ENCODE measurements around the gene METTL24.

METTL24 gene

DNA sequence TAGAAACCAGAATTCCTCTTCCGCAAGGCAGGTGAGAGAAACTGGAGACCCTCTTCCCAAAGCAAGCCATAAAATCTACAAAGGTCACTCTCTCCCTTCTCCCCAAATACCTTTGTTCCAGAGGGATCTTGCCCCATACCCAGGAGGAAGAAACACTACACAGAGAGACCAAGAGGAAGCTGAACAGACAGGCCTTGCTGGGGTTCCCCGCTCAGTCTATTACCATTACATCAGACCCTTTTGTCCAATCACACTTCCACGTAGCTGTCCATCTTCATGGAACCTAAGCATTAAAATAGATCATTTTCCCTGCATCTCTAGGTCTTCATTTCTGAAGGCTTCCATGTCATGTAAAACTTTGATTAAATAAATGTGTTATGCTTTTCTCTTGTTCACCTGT lies 32.1 kb downstream of the METTL24 start:
- Histone ChIP-seq H3K27ac (replicated peaks) (no peak overlapping the region), H3K27me3 (ENCODE audit: insufficient read depth, poor library complexity, severe bottlenecking) (no peaks in the 10 kb centered on the region), H3K4me3 (replicated peaks; ENCODE audit: insufficient read depth, low read length) (no peak overlapping the region)
- DNase-seq (ENCODE audit: low read depth in 1 of 2, low spot score in 1 of 2), result no peak
- TF ChIP-seq, protein P1, sequence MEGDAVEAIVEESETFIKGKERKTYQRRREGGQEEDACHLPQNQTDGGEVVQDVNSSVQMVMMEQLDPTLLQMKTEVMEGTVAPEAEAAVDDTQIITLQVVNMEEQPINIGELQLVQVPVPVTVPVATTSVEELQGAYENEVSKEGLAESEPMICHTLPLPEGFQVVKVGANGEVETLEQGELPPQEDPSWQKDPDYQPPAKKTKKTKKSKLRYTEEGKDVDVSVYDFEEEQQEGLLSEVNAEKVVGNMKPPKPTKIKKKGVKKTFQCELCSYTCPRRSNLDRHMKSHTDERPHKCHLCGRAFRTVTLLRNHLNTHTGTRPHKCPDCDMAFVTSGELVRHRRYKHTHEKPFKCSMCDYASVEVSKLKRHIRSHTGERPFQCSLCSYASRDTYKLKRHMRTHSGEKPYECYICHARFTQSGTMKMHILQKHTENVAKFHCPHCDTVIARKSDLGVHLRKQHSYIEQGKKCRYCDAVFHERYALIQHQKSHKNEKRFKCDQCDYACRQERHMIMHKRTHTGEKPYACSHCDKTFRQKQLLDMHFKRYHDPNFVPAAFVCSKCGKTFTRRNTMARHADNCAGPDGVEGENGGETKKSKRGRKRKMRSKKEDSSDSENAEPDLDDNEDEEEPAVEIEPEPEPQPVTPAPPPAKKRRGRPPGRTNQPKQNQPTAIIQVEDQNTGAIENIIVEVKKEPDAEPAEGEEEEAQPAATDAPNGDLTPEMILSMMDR (IDR thresholded peaks at IDR 0.05; ENCODE audit: insufficient read depth, low read length), result no peak
- no peak for TF ChIP-seq GABPA (IDR thresholded peaks at IDR 0.05; ENCODE audit: low read depth)
- TF ChIP-seq, protein P2, sequence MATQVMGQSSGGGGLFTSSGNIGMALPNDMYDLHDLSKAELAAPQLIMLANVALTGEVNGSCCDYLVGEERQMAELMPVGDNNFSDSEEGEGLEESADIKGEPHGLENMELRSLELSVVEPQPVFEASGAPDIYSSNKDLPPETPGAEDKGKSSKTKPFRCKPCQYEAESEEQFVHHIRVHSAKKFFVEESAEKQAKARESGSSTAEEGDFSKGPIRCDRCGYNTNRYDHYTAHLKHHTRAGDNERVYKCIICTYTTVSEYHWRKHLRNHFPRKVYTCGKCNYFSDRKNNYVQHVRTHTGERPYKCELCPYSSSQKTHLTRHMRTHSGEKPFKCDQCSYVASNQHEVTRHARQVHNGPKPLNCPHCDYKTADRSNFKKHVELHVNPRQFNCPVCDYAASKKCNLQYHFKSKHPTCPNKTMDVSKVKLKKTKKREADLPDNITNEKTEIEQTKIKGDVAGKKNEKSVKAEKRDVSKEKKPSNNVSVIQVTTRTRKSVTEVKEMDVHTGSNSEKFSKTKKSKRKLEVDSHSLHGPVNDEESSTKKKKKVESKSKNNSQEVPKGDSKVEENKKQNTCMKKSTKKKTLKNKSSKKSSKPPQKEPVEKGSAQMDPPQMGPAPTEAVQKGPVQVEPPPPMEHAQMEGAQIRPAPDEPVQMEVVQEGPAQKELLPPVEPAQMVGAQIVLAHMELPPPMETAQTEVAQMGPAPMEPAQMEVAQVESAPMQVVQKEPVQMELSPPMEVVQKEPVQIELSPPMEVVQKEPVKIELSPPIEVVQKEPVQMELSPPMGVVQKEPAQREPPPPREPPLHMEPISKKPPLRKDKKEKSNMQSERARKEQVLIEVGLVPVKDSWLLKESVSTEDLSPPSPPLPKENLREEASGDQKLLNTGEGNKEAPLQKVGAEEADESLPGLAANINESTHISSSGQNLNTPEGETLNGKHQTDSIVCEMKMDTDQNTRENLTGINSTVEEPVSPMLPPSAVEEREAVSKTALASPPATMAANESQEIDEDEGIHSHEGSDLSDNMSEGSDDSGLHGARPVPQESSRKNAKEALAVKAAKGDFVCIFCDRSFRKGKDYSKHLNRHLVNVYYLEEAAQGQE (IDR thresholded peaks at IDR 0.05; ENCODE audit: insufficient replicate concordance, low read depth), result no peak
- TF ChIP-seq POLR2AphosphoS5 (IDR thresholded peaks at IDR 0.05; ENCODE audit: low read depth), result no peak
- TF ChIP-seq SPI1 (IDR thresholded peaks at IDR 0.05; ENCODE audit: borderline replicate concordance, low read depth), result no peak

DNA sequence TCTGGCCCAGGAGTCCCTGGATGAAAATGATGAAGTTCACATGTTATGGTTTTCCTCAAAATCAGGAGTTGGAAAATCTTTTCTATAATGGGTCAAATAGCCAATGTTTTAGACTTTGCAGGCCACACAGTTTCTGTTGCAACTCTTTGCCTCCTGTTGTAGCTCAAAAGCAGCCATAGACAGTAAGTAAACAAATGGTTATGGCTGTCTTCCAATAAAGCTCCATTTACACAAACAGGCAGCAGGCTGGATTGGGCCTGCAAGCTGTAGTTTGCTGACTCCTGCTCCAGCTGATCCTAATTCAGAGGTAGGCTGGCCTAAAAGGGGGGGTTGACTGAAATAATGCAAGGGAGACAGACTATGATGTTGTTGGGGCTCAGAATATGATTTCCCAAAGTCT lies 33.0 kb downstream of the METTL24 start:
- no peak overlapping the region for H3K27ac ChIP-seq (replicated peaks)
- no peak for DNase-seq (ENCODE audit: low read depth in 1 of 2, low spot score in 1 of 2)
- TF ChIP-seq POLR2AphosphoS5 (IDR thresholded peaks at IDR 0.05; ENCODE audit: low read depth) (no peak), GABPA (IDR thresholded peaks at IDR 0.05; ENCODE audit: low read depth) (no peak)
- TF ChIP-seq, protein P1 (IDR thresholded peaks at IDR 0.05; ENCODE audit: insufficient read depth, low read length), result no peak
- TF ChIP-seq, protein P2 (IDR thresholded peaks at IDR 0.05; ENCODE audit: insufficient replicate concordance, low read depth), result no peak
- no peak overlapping the region for H3K4me3 ChIP-seq (replicated peaks; ENCODE audit: insufficient read depth, low read length)
- no peaks in the 10 kb centered on the region for H3K27me3 ChIP-seq (ENCODE audit: insufficient read depth, poor library complexity, severe bottlenecking)

DNA sequence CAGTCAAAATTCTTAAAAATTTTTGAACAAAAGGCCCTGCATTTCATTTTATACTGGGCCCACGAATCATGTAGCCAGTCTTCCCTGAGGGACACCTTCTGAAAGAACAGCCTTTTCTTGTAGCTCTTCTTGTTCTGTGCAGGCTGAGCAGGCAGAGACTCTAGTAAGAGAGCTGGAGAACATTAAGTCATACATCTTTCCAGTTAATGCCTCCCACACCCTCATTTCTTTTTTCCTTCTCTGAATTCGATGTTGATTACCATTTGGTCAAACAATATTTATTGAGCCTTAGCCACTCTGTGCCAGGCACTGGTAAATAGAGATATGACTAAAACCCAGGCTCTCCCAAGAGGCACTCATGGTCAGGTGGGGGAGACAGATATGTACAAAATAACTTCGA lies 33.6 kb downstream of the METTL24 start:
- Histone ChIP-seq H3K27me3 (ENCODE audit: insufficient read depth, poor library complexity, severe bottlenecking) (no peaks in the 10 kb centered on the region), H3K27ac (replicated peaks) (no peak overlapping the region), H3K4me3 (replicated peaks; ENCODE audit: insufficient read depth, low read length) (no peak overlapping the region)
- no peak for DNase-seq (ENCODE audit: low read depth in 1 of 2, low spot score in 1 of 2)
- TF ChIP-seq, protein P1 (IDR thresholded peaks at IDR 0.05; ENCODE audit: insufficient read depth, low read length), result no peak
- TF ChIP-seq POLR2AphosphoS5 (IDR thresholded peaks at IDR 0.05; ENCODE audit: low read depth) (no peak), SPI1 (IDR thresholded peaks at IDR 0.05; ENCODE audit: borderline replicate concordance, low read depth) (no peak), GABPA (IDR thresholded peaks at IDR 0.05; ENCODE audit: low read depth) (no peak)
- TF ChIP-seq, protein P2 (IDR thresholded peaks at IDR 0.05; ENCODE audit: insufficient replicate concordance, low read depth), result no peak
